H1 (cell line): ENCODE data around the gene GRM4. TPM values are rescaled to one million over a fixed set of nuclear protein-coding genes. Genes with fewer than 3 reads are reported as not detected.

Experiments used
- CTCF ChIA-PET: fragments of 300-600 bp; sonication (Branson Sonifier 250); formaldehyde crosslinking; loops from one replicate; lab custom pipeline; 2021; ENCODE audit not compliant: partially characterized antibody; lab: Charles Lee
- POLR2A ChIA-PET: fragments of 300-600 bp; sonication (Branson Sonifier 250); formaldehyde crosslinking; loops from one replicate; lab custom pipeline; 2021; ENCODE audit warnings: inconsistent platforms; ENCODE audit not compliant: partially characterized antibody; lab: Charles Lee
- DNase-seq, 2 experiments: peaks; one replicate each; pipeline versions ENCODE4 v3.0.0 to v3.0.0-alpha.2; 2010 to 2022; ENCODE audit warnings: low spot score in 2 of 2, low read depth in 1 of 2, mixed read lengths in 1 of 2
- FAIRE-seq: peaks from 2 replicates; lab custom pipeline; 2011; peaks lifted over from hg19 to GRCh38; lab: Jason Lieb, UNC
- H2AFZ ChIP-seq: 2 replicates; pipeline ENCODE4 v1.8.1; 2012; ENCODE audit warnings: low read length, inconsistent platforms
- H2AK5ac ChIP-seq: 2 replicates; pipeline ENCODE4 v1.6.1; 2013; ENCODE audit warnings: low read depth, low read length
- H2BK120ac ChIP-seq: replicated peaks from 2 replicates; pipeline ENCODE3; 2013; ENCODE audit warnings: low read depth, low read length, inconsistent platforms
- H2BK12ac ChIP-seq: 2 replicates; pipeline ENCODE4 v1.6.1; 2013; ENCODE audit warnings: low read depth, low read length
- H2BK15ac ChIP-seq: 2 replicates; pipeline ENCODE4 v1.6.1; 2013; ENCODE audit warnings: low read length
- H2BK20ac ChIP-seq: 2 replicates; pipeline ENCODE4 v1.6.1; 2013; ENCODE audit warnings: low read length
- H2BK5ac ChIP-seq: 2 replicates; pipeline ENCODE4 v1.6.1; 2013; ENCODE audit warnings: low read depth, low read length
- H3K14ac ChIP-seq: 2 replicates; pipeline ENCODE4 v1.6.1; 2013; ENCODE audit warnings: inconsistent platforms; ENCODE audit not compliant: insufficient read length
- H3K18ac ChIP-seq: 2 replicates; pipeline ENCODE4 v1.6.1; 2013; ENCODE audit warnings: low read length; ENCODE audit errors: extremely low read depth
- H3K23ac ChIP-seq: 2 replicates; pipeline ENCODE4 v1.6.1; 2013; ENCODE audit warnings: inconsistent platforms; ENCODE audit not compliant: insufficient read length
- H3K23me2 ChIP-seq: 2 replicates; pipeline ENCODE4 v1.6.1; 2013; ENCODE audit warnings: low read depth, low read length
- H3K27ac ChIP-seq: 2 replicates; pipeline ENCODE4 v1.6.1; 2011; ENCODE audit warnings: low read depth, low read length, inconsistent platforms
- H3K27me3 ChIP-seq, 4 experiments: replicated peaks in 1 of 4; 1 replicate in 1 of 4; 2 replicates in 3 of 4; pipeline versions ENCODE4 v1.6.1 to v1.8.1; 2011 to 2013; ENCODE audit warnings: low read length in 3 of 4, mild to moderate bottlenecking in 3 of 4, inconsistent platforms in 2 of 4, mixed read lengths in 2 of 4, moderate library complexity in 1 of 4; ENCODE audit not compliant: control insufficient read depth in 3 of 4, insufficient read depth in 3 of 4; ENCODE audit errors: extremely low read depth in 1 of 4
- H3K36me3 ChIP-seq, 4 experiments: 2 replicates each; pipeline versions ENCODE4 v1.6.1 to v1.8.1; 2011 to 2013; ENCODE audit warnings: mild to moderate bottlenecking in 4 of 4, low read length in 3 of 4, moderate library complexity in 2 of 4, control low read depth in 1 of 4, inconsistent platforms in 1 of 4; ENCODE audit not compliant: insufficient read depth in 4 of 4, control insufficient read depth in 2 of 4
- H3K4ac ChIP-seq: replicated peaks from 2 replicates; pipeline ENCODE3; 2013; ENCODE audit warnings: low read length, low read depth, mixed read lengths, inconsistent platforms; ENCODE audit not compliant: insufficient read length
- H3K4me1 ChIP-seq, 4 experiments: replicated peaks in 1 of 4; 1 replicate in 1 of 4; 2 replicates in 3 of 4; pipeline versions ENCODE4 v1.6.1 to v1.8.1; 2011 to 2013; ENCODE audit warnings: low read length in 3 of 4, inconsistent platforms in 2 of 4, mixed read lengths in 1 of 4; ENCODE audit not compliant: insufficient read depth in 4 of 4, control insufficient read depth in 3 of 4
- H3K4me2 ChIP-seq, 2 experiments: 2 replicates each; pipeline versions ENCODE4 v1.6.1 to v1.8.1; 2011 to 2013; ENCODE audit warnings: low read depth in 2 of 2, low read length in 2 of 2, control low read depth in 1 of 2, inconsistent platforms in 1 of 2, mild to moderate bottlenecking in 1 of 2; ENCODE audit not compliant: insufficient read depth in 1 of 2
- H3K4me3 ChIP-seq, 4 experiments: fragments of 200-600, 300-600 bp in 1 of 4; sonication (generic), shearing (Covaris generic), sonication (Bioruptor Twin) in 1 of 4; 2 replicates each; pipeline versions ENCODE4 v1.5.1 to v1.8.1; 2011 to 2016; ENCODE audit warnings: low read length in 4 of 4, low read depth in 3 of 4, control low read depth in 2 of 4, inconsistent platforms in 2 of 4, mild to moderate bottlenecking in 2 of 4, mixed read lengths in 1 of 4, moderate library complexity in 1 of 4; ENCODE audit not compliant: insufficient read depth in 2 of 4; ENCODE audit errors: extremely low read depth in 1 of 4
- H3K56ac ChIP-seq: replicated peaks from 2 replicates; pipeline ENCODE3; 2013; ENCODE audit warnings: low read depth, mild to moderate bottlenecking, mixed read lengths, low read length, inconsistent platforms; ENCODE audit not compliant: insufficient read length
- H3K79me1 ChIP-seq: 2 replicates; pipeline ENCODE4 v1.6.1; 2013; ENCODE audit warnings: low read depth, low read length, control low read depth
- H3K79me2 ChIP-seq, 2 experiments: 2 replicates each; pipeline versions ENCODE4 v1.6.1 to v1.8.1; 2012 to 2013; ENCODE audit warnings: low read length in 2 of 2, mild to moderate bottlenecking in 2 of 2, inconsistent platforms in 1 of 2; ENCODE audit not compliant: insufficient read depth in 2 of 2, control insufficient read depth in 1 of 2
- H3K9ac ChIP-seq, 4 experiments: replicated peaks in 1 of 4; 1 replicate in 1 of 4; 2 replicates in 3 of 4; pipeline versions ENCODE4 v1.6.1 to v1.8.1; 2011 to 2013; ENCODE audit warnings: low read depth in 3 of 4, low read length in 3 of 4, control low read depth in 2 of 4, mild to moderate bottlenecking in 2 of 4, moderate library complexity in 2 of 4, inconsistent platforms in 1 of 4; ENCODE audit errors: extremely low read depth in 1 of 4
- H3K9me3 ChIP-seq, 2 experiments: 2 replicates each; pipeline versions ENCODE4 v1.6.1 to v1.8.1; 2012 to 2013; ENCODE audit warnings: mild to moderate bottlenecking in 2 of 2, moderate library complexity in 2 of 2, control low read depth in 1 of 2, inconsistent platforms in 1 of 2, low read depth in 1 of 2, low read length in 1 of 2, mixed read lengths in 1 of 2; ENCODE audit not compliant: insufficient read depth in 2 of 2
- H4K20me1 ChIP-seq, 2 experiments: replicated peaks in 1 of 2; 2 replicates each; pipeline versions ENCODE3 to v1.8.1; 2011 to 2013; ENCODE audit warnings: inconsistent platforms in 2 of 2, low read length in 2 of 2, mild to moderate bottlenecking in 1 of 2; ENCODE audit not compliant: insufficient read depth in 2 of 2, control insufficient read depth in 1 of 2
- H4K5ac ChIP-seq: 2 replicates; pipeline ENCODE4 v1.6.1; 2013; ENCODE audit warnings: low read length, low read depth, mixed read lengths, inconsistent platforms; ENCODE audit not compliant: insufficient read length
- H4K8ac ChIP-seq: 2 replicates; pipeline ENCODE4 v1.8.0; 2013; ENCODE audit warnings: mild to moderate bottlenecking, moderate library complexity, low read length, inconsistent platforms; ENCODE audit not compliant: insufficient read depth; ENCODE audit errors: extremely low read depth
- H4K91ac ChIP-seq: replicated peaks from 2 replicates; pipeline ENCODE3; 2013; ENCODE audit warnings: low read length, mixed read lengths, inconsistent platforms; ENCODE audit not compliant: insufficient read length
- ATF2 ChIP-seq: IDR thresholded peaks from 2 replicates; pipeline ENCODE4 v1.6.1; 2012; ENCODE audit warnings: low read length, inconsistent platforms
- E2F6 ChIP-seq: IDR thresholded peaks from 2 replicates; pipeline ENCODE4 v1.6.1; 2012; ENCODE audit warnings: inconsistent platforms
- EZH2 ChIP-seq: fragments of 200-600 bp; sonication (generic); IDR thresholded peaks from 2 replicates; pipeline ENCODE4 v1.7.1; 2012; ENCODE audit warnings: low read depth, mild to moderate bottlenecking, moderate library complexity, low read length, inconsistent platforms; ENCODE audit not compliant: severe bottlenecking
- FOSL1 ChIP-seq: IDR thresholded peaks from 2 replicates; pipeline ENCODE4 v1.6.1; 2011; ENCODE audit warnings: mild to moderate bottlenecking, low read depth, low read length, moderate library complexity; ENCODE audit not compliant: insufficient read depth
- HDAC6 ChIP-seq: IDR thresholded peaks from one replicate; pipeline ENCODE4 v1.7.1; 2012; ENCODE audit warnings: low read depth, mild to moderate bottlenecking, inconsistent platforms, low read length, moderate library complexity
- SP2 ChIP-seq: IDR thresholded peaks from 2 replicates; pipeline ENCODE4 v1.6.1; 2012; ENCODE audit warnings: mild to moderate bottlenecking, low read length, inconsistent platforms
- TCF12 ChIP-seq: IDR thresholded peaks from 2 replicates; pipeline ENCODE4 v1.6.1; 2011; ENCODE audit warnings: low read depth, mild to moderate bottlenecking, low read length
- polyA plus RNA-seq, 7 experiments: library from polyadenylated mRNA; depleted of rRNA in 3 of 7; stranded (reverse) in 5 of 7; unstranded in 2 of 7; fragments of >200 nt in 5 of 7; fragments of 200-250 nt in 2 of 7; gene quantifications; 1 replicate in 5 of 7; 2 replicates in 1 of 7; 4 replicates in 1 of 7; pipeline versions ENCODE4 v1.2.1 to v1.2.3, GENCODE V29; 2011 to 2013; ENCODE audit warnings: missing spikeins in 2 of 7, mixed read lengths in 2 of 7
- total RNA-seq: library from RNA; stranded (reverse); fragmentation: NEBNext Ultra II Directional; extraction: Animal tissue kit (Norgen Biotek cat#: 25700); gene quantifications from 2 replicates; pipeline ENCODE4 v1.2.1, GENCODE V29; 2021

GRM4 gene
- total and polyA plus RNA-seq, 2 of the 8 experiments (the other 6 are each of a cell fraction or from before 2014, with no cell fraction given) = 19.6 to 21.5 TPM

GRCh38 chr6:34159844-34160243 is 14.0 kb upstream of the GRM4 start:
- no peak overlapping the region for H2BK15ac ChIP-seq
- H3K4me1 ChIP-seq = no peaks in the 10 kb centered on the region; a peak in 1 of 7 replicates
- H3K23ac ChIP-seq = no peak overlapping the region
- no peak overlapping the region for H3K27ac ChIP-seq
- H3K9ac ChIP-seq = no peak overlapping the region
- H4K20me1 ChIP-seq = no peaks in the 10 kb centered on the region
- no peaks in the 10 kb centered on the region for H3K79me2 ChIP-seq
- ChIA-PET POLR2A (no interaction called here), CTCF (interaction anchor here (1.4 kb wide), 1 partner anchor 20 kb away, joined by 3 read pairs; no protein-coding TSS in a partner anchor)
- H3K4ac ChIP-seq = no peak overlapping the region
- H3K18ac ChIP-seq = no peak overlapping the region
- no peaks in the 10 kb centered on the region; the same call in 1 of the 2 replicates for H3K23me2 ChIP-seq
- H2BK120ac ChIP-seq = no peak overlapping the region
- no peak overlapping the region for H2BK5ac ChIP-seq
- peaks cover 2 to 8% (median 5%) of the 10 kb centered on the region in 4 experiments; a peak in 6 of 7 replicates for H3K27me3 ChIP-seq
- no peak overlapping the region for H4K5ac ChIP-seq
- H2AK5ac ChIP-seq = no peak overlapping the region
- H3K14ac ChIP-seq = no peak overlapping the region
- H3K9me3 ChIP-seq = peaks cover 3 to 10% of the 10 kb centered on the region in 2 experiments; a peak in 2 of 4 replicates
- H3K79me1 ChIP-seq = no peaks in the 10 kb centered on the region
- FAIRE-seq (no peak), DNase-seq (no peak)
- no peak overlapping the region for H4K91ac ChIP-seq
- no peak overlapping the region for H3K4me2 ChIP-seq
- H2AFZ ChIP-seq = no peak overlapping the region
- H2BK12ac ChIP-seq = no peak overlapping the region
- no peak overlapping the region for H3K4me3 ChIP-seq
- H4K8ac ChIP-seq = no peak overlapping the region
- TF ChIP-seq FOSL1 (no peak), EZH2 (no peak), TCF12 (no peak), ATF2 (no peak), SP2 (no peak), E2F6 (no peak), HDAC6 (no peak)
- H2BK20ac ChIP-seq = no peak overlapping the region
- H3K36me3 ChIP-seq = no peaks in the 10 kb centered on the region
- no peak overlapping the region for H3K56ac ChIP-seq
